Measurements from ENCODE around the gene CLEC4G. TPM values are rescaled to one million over a fixed set of nuclear protein-coding genes. Genes with fewer than 3 reads are reported as not detected.

Gene CLEC4G
- total and polyA plus RNA-seq, 2 donors (not counting 3 experiments of a cell fraction or from before 2014, with no cell fraction given) = not detected

GRCh38 chr19:7699417-7700401 is 32.2 kb downstream of the CLEC4G start:
- no peaks in the 10 kb centered on the region for H3K4me1 ChIP-seq (ENCODE audit: control insufficient read depth, extremely low read depth, insufficient read depth, low read length)
- H3K27me3 ChIP-seq (ENCODE audit: control insufficient read depth in 2 of 2, insufficient read depth in 2 of 2, low read length in 2 of 2) = no peaks in the 10 kb centered on the region
- CTCF ChIA-PET = interaction anchor here (1.1 to 4.1 kb wide), 2 partner anchors 19 to 100 kb away, joined by 7 to 21 read pairs; partner anchors contain the start of gene TRAPPC5
- no peaks in the 10 kb centered on the region for H3K79me2 ChIP-seq (ENCODE audit: control insufficient read depth, insufficient read depth, low read length)
- no peak overlapping the region for H3K4me2 ChIP-seq (ENCODE audit: insufficient read depth, low read length)
- no peak overlapping the region for H3K9ac ChIP-seq (replicated peaks; ENCODE audit: extremely low read depth, insufficient read depth, low read length)
- no peaks in the 10 kb centered on the region for H3K9me1 ChIP-seq (replicated peaks; ENCODE audit: control insufficient read depth, extremely low read depth, insufficient read depth, low read length)
- intact Hi-C loops (cut with micrococcal nuclease) (no loop called here), dilution Hi-C loops (cut with MboI; ENCODE audit: extremely low pct_ligation_motif_present, low sequenced_read_pairs) (no loop called here)
- H4K20me1 ChIP-seq (replicated peaks; ENCODE audit: control insufficient read depth, extremely low read depth, insufficient read depth, low read length) = no peaks in the 10 kb centered on the region
- no peak overlapping the region for H2AFZ ChIP-seq (ENCODE audit: low read depth, low read length)
- no peak for FAIRE-seq
- no peak overlapping the region for H3K27ac ChIP-seq (ENCODE audit: insufficient read depth, low read depth, low read length)
- no peak for DNase-seq (ENCODE audit: low read depth, low spot score)
- no TSS peak for BruUV-seq (replicated peaks)
- TF ChIP-seq, protein P1, sequence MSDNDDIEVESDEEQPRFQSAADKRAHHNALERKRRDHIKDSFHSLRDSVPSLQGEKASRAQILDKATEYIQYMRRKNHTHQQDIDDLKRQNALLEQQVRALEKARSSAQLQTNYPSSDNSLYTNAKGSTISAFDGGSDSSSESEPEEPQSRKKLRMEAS (IDR thresholded peaks at IDR 0.05; ENCODE audit: insufficient read depth, insufficient read length) = no peak
- TF ChIP-seq FOS (IDR thresholded peaks at IDR 0.05; ENCODE audit: borderline replicate concordance, insufficient read depth, low read length) (no peak), GATA2 (IDR thresholded peaks at IDR 0.05; ENCODE audit: insufficient read depth, insufficient read length, low read depth, low read length) (no peak), POLR2A (IDR thresholded peaks at IDR 0.05; ENCODE audit: low read depth, low read length) (no peak), JUN (IDR thresholded peaks at IDR 0.05; ENCODE audit: borderline replicate concordance, insufficient read depth, insufficient read length, low read depth) (no peak), EZH2 (IDR thresholded peaks at IDR 0.05; ENCODE audit: borderline replicate concordance, low read depth, low read length, severe bottlenecking) (no peak), MYC (IDR thresholded peaks at IDR 0.05; ENCODE audit: low read depth, low read length) (no peak), POLR2AphosphoS5 (IDR thresholded peaks at IDR 0.05; ENCODE audit: insufficient read depth, low read depth, low read length) (no peak), CTCF (IDR thresholded peaks at IDR 0.05; ENCODE audit: extremely low read depth in 1 of 2, insufficient read depth in 1 of 2, low read depth in 1 of 2, low read length in 2 of 2) (no peak)
- H3K4me3 ChIP-seq (replicated peaks in 1 of 3; ENCODE audit: insufficient read depth in 1 of 3, low read depth in 1 of 3, low read length in 3 of 3) = no peak overlapping the region
- POLR2A ChIA-PET = no interaction called here
- no peaks in the 10 kb centered on the region for H3K9me3 ChIP-seq (replicated peaks; ENCODE audit: control insufficient read depth, insufficient read depth, low read length)
- no peaks in the 10 kb centered on the region for H3K36me3 ChIP-seq (ENCODE audit: control insufficient read depth in 2 of 2, extremely low read depth in 1 of 2, insufficient read depth in 2 of 2, low read length in 2 of 2)

All from endothelial cell of umbilical vein (primary cell).